Activated B cell treated with CpG ODN at 0.5 μM for 24 hours (primary cell): Measurements from ENCODE around the gene FXYD7. TPM values are rescaled to one million over a fixed set of nuclear protein-coding genes. Genes with fewer than 3 reads are reported as not detected.

Experiments
- ATAC-seq: fragments of 200-7000 bp; cut with Tn5 transposase; one replicate; pipeline ENCODE4 v1.10.0; 2021; ENCODE audit warnings: low read depth, mild to moderate bottlenecking, moderate library complexity
- CTCF ChIA-PET: fragments of 350-600 bp; sonication (Branson Sonifier 250); formaldehyde crosslinking; loops from one replicate; lab custom pipeline; 2021; ENCODE audit warnings: antibody characterized with exemption; lab: Charles Lee
- POLR2A ChIA-PET: fragments of 350-600 bp; sonication (Branson Sonifier 250); formaldehyde crosslinking; loops from one replicate; lab custom pipeline; 2021; ENCODE audit warnings: antibody characterized with exemption; lab: Charles Lee
- DNase-seq: peaks from one replicate; pipeline ENCODE4 v3.0.0; 2022
- H3K27ac Mint-ChIP-seq: one replicate; pipeline ENCODE4 v1.8.0; 2020; ENCODE audit warnings: mixed read lengths
- H3K27me3 Mint-ChIP-seq: one replicate; pipeline ENCODE4 v1.8.0; 2021; ENCODE audit warnings: mixed read lengths
- H3K36me3 Mint-ChIP-seq: one replicate; pipeline ENCODE4 v1.8.0; 2021; ENCODE audit warnings: low read depth, mixed read lengths
- H3K4me1 Mint-ChIP-seq: one replicate; pipeline ENCODE4 v1.8.0; 2021; ENCODE audit warnings: mixed read lengths
- H3K4me3 Mint-ChIP-seq: one replicate; pipeline ENCODE4 v1.8.0; 2020; ENCODE audit warnings: mild to moderate bottlenecking, mixed read lengths
- H3K9me3 Mint-ChIP-seq: one replicate; pipeline ENCODE4 v1.8.0; 2020; ENCODE audit warnings: mixed read lengths
- intact Hi-C: fragments of 100-400 bp; cut with micrococcal nuclease; formaldehyde crosslinking; loops from one replicate; pipeline ENCODE4 v1.15.1; 2024
- total RNA-seq: library from RNA; stranded (reverse); gene quantifications from 2 replicates; pipeline ENCODE4 v1.2.3, GENCODE V29; 2022
- TF ChIP-seq, protein P1 (sequence below): fragments of 200-600 bp; IDR thresholded peaks from one replicate; pipeline ENCODE4 v1.8.0; 2022; ENCODE audit warnings: antibody characterized with exemption, mild to moderate bottlenecking

FXYD7 gene
- total RNA-seq, 1 donor from 2014 or later, result 3.0 TPM

- ChIA-PET CTCF (no interaction called here), POLR2A (interaction anchor here (0.6 kb wide), 1 partner anchor 108 kb away, joined by 3 read pairs; no protein-coding TSS in a partner anchor)
- H3K36me3 Mint-ChIP-seq, result no peaks in the 10 kb centered on the region
- DNase-seq (no peak), ATAC-seq (no peak)
- no peak overlapping the region for H3K27ac Mint-ChIP-seq
- no peaks in the 10 kb centered on the region for H3K9me3 Mint-ChIP-seq
- intact Hi-C loops, result no loop called here
- no peak overlapping the region for H3K4me3 Mint-ChIP-seq
- peaks cover 4% of the 10 kb centered on the region for H3K4me1 Mint-ChIP-seq
- H3K27me3 Mint-ChIP-seq, result peaks cover 3% of the 10 kb centered on the region
- TF ChIP-seq, protein P1, sequence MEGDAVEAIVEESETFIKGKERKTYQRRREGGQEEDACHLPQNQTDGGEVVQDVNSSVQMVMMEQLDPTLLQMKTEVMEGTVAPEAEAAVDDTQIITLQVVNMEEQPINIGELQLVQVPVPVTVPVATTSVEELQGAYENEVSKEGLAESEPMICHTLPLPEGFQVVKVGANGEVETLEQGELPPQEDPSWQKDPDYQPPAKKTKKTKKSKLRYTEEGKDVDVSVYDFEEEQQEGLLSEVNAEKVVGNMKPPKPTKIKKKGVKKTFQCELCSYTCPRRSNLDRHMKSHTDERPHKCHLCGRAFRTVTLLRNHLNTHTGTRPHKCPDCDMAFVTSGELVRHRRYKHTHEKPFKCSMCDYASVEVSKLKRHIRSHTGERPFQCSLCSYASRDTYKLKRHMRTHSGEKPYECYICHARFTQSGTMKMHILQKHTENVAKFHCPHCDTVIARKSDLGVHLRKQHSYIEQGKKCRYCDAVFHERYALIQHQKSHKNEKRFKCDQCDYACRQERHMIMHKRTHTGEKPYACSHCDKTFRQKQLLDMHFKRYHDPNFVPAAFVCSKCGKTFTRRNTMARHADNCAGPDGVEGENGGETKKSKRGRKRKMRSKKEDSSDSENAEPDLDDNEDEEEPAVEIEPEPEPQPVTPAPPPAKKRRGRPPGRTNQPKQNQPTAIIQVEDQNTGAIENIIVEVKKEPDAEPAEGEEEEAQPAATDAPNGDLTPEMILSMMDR, result no peak
Measured at GRCh38 chr19:35117799-35118198, 25.3 kb upstream of the FXYD7 start.

- no peaks in the 10 kb centered on the region for H3K36me3 Mint-ChIP-seq
- TF ChIP-seq, protein P1, result no peak
- intact Hi-C loops, result no loop called here
- H3K4me3 Mint-ChIP-seq, result no peak overlapping the region
- no peak for DNase-seq
- H3K9me3 Mint-ChIP-seq, result no peaks in the 10 kb centered on the region
- no peak overlapping the region for H3K27ac Mint-ChIP-seq
- ChIA-PET POLR2A (interaction anchor here (0.6 kb wide), 1 partner anchor 108 kb away, joined by 3 read pairs; no protein-coding TSS in a partner anchor), CTCF (no interaction called here)
- H3K4me1 Mint-ChIP-seq, result peaks cover 4% of the 10 kb centered on the region
- peaks cover 3% of the 10 kb centered on the region for H3K27me3 Mint-ChIP-seq
- no peak for ATAC-seq
Measured at GRCh38 chr19:35118268-35119020, 24.6 kb upstream of the FXYD7 start.

DNA sequence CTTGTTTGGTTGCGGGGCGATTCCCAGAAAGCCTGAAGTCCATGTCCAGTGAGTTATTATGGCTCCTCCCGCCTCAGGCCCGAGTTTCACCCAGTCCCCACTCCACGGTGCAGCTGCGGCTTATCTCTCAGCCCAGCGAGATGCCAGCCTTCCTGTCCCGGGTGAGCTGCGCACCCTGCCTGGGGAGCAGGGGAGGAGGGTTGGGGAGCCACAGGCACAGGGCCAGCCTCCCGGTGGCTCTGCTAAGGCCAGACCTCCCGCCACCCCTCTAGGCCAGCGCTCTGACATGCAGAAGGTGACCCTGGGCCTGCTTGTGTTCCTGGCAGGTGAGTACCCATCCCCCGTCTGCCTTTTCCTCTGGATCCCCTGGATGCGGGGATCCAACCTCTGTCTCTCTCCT lies 24.0 kb upstream of the FXYD7 start:
- TF ChIP-seq, protein P1, result no peak
- Mint-ChIP-seq H3K36me3 (no peaks in the 10 kb centered on the region), H3K4me1 (peaks cover 10% of the 10 kb centered on the region), H3K4me3 (no peak overlapping the region), H3K27ac (no peak overlapping the region), H3K27me3 (peaks cover 3% of the 10 kb centered on the region), H3K9me3 (no peaks in the 10 kb centered on the region)
- no peak for ATAC-seq
- CTCF ChIA-PET, result no interaction called here
- POLR2A ChIA-PET, result no interaction called here
- no peak for DNase-seq
- intact Hi-C loops, result no loop called here

DNA sequence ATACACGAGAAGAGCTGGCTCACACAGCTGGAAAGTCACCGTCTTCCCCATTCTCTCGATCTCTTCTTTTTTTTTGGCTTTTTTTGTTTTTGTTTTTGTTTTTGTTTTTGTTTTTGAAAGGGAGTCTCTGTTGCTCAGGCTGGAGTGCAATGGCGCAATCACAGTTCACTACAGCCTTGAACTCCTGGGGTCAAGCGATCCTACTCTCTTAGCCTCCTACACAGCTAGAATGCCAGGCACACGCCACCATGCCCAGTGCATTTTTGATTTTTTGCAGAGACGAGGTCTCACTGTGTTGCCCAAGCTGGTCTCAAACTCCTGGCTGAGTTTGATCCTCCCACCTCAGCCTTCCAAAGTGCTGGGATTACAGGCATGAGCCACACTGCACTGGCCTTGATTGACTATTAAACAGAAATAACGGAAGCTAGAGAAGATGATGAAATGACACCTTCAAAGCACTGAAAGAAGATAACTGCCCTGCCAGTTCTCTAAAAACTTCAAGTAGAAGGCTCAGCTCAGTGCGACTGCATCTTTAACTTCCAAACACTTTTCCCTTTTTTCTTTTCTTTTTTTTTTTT lies 23.4 kb upstream of the FXYD7 start:
- Mint-ChIP-seq H3K27me3 (peaks cover 3% of the 10 kb centered on the region), H3K4me1 (peaks cover 12% of the 10 kb centered on the region), H3K4me3 (no peak overlapping the region), H3K9me3 (no peaks in the 10 kb centered on the region), H3K27ac (no peak overlapping the region), H3K36me3 (no peaks in the 10 kb centered on the region)
- no peak for DNase-seq
- ChIA-PET POLR2A (no interaction called here), CTCF (no interaction called here)
- no peak for ATAC-seq
- intact Hi-C loops, result no loop called here
- TF ChIP-seq, protein P1, result no peak

GRCh38 chr19:35120492-35120891 lies 22.6 kb upstream of the FXYD7 start:
- CTCF ChIA-PET, result no interaction called here

More at GRCh38 chr19:35120492-35120891, 22.6 kb upstream of the FXYD7 start:
- Mint-ChIP-seq H3K27ac (no peak overlapping the region), H3K9me3 (no peaks in the 10 kb centered on the region), H3K4me3 (no peak overlapping the region), H3K36me3 (no peaks in the 10 kb centered on the region), H3K4me1 (peaks cover 14% of the 10 kb centered on the region), H3K27me3 (peaks cover 3% of the 10 kb centered on the region)
- DNase-seq (no peak), ATAC-seq (no peak)
- TF ChIP-seq, protein P1, result no peak
- POLR2A ChIA-PET, result no interaction called here
- intact Hi-C loops, result no loop called here
